SH-SY5Y (cell line): ENCODE data around the gene CCDC12.

ENCODE experiments used
- GATA2 ChIP-seq: IDR thresholded peaks from 2 replicates; pipeline ENCODE4 v1.6.1; 2011; ENCODE audit warnings: mild to moderate bottlenecking, low read depth, low read length
- GATA3 ChIP-seq: IDR thresholded peaks from 2 replicates; pipeline ENCODE4 v1.6.1; 2011; ENCODE audit warnings: low read depth, mild to moderate bottlenecking, low read length, moderate library complexity

DNA sequence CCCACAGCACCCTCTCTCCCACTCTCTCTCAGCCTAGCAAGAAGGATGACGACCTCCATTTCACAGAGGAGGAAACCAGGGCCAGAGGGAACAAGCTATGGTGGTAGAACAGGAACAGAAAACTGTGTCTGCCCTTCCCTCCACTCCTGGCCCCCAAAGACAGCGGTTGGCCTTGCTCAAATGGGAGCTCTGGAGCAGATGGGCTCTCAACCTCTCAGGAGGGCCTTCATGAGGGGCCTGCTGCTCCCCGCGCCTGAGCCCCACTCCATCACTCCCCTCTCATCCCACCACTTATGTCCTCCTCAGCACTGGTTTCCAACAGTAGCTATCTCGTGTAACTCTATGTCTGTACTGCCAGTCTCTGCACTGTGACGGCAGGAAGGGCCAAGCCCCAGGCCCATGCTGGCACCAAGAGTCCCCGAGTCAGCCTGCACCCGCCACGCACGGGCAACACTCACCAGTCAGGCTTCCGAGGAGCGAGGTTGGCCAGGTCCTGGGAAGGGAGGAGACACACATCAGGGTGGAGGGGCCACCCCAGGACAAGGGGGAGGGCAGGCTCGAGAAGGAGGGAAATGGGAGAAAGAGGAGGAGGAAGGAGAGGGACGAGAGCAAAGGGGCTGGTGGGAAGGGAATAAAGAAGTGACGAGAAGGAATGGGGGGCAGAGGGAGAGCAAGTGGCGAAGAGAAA, 53.5 kb downstream of the CCDC12 start:
- TF ChIP-seq GATA2 = no peak
- TF ChIP-seq GATA3 = no peak
